K562 (cell line): Measurements from ENCODE around the gene TMEM237. TPM values are rescaled to one million over a fixed set of nuclear protein-coding genes. Genes with fewer than 3 reads are reported as not detected.

Source experiments
- ATAC-seq: fragments of 200-7000 bp; cut with Tn5 transposase; 3 replicates; pipeline ENCODE4 v1.9.1; 2020; ENCODE audit warnings: moderate library complexity
- BruUV-seq: library from RNA; stranded (reverse); fragments of 400-500 nt; replicated peaks from 2 replicates; lab custom pipeline; 2021; lab: Mats Ljungman, UMichigan
- CTCF ChIA-PET: fragments of 300-600 bp; formaldehyde crosslinking; extraction: SDS; loops from one replicate; lab custom pipeline; 2021; ENCODE audit warnings: low intra/inter-chr PET ratio; lab: Yijun Ruan, JAX
- POLR2A ChIA-PET: fragments of 300-600, 350-650 bp; sonication (Branson Sonifier 250); formaldehyde crosslinking; extraction: SDS; loops from one replicate; lab custom pipeline; 2021; ENCODE audit warnings: antibody characterized with exemption, inconsistent platforms; lab: Yijun Ruan, JAX
- DNase-seq, 4 experiments: peaks; one replicate each; pipeline versions ENCODE4 v3.0.0 to v3.0.0-alpha.2; 2011 to 2018; ENCODE audit warnings: low spot score in 3 of 4, mixed read lengths in 3 of 4; ENCODE audit errors: extremely low read depth in 1 of 4
- FAIRE-seq: peaks from 2 replicates; lab custom pipeline; 2011; peaks lifted over from hg19 to GRCh38; lab: Jason Lieb, UNC
- H2AFZ ChIP-seq: 2 replicates; pipeline ENCODE4 v1.6.0; 2011; ENCODE audit warnings: low read depth, low read length, control low read depth, inconsistent platforms
- H3K27ac ChIP-seq: fragments of 200-600 bp; 3 replicates; pipeline ENCODE4 v1.8.0; 2011; ENCODE audit warnings: low read depth, mild to moderate bottlenecking, control low read depth, inconsistent platforms, low read length, moderate library complexity, mixed read lengths; ENCODE audit errors: extremely low read depth
- H3K27me3 ChIP-seq, 2 experiments: fragments of 300-600 bp in 1 of 2; 2 replicates in 1 of 2; 3 replicates in 1 of 2; pipeline versions ENCODE4 v1.6.0 to v1.8.0; 2011; ENCODE audit warnings: inconsistent platforms in 2 of 2, low read length in 2 of 2, mild to moderate bottlenecking in 1 of 2, mixed read lengths in 1 of 2, moderate library complexity in 1 of 2; ENCODE audit not compliant: control insufficient read depth in 2 of 2, insufficient read depth in 2 of 2
- H3K36me3 ChIP-seq: fragments of 300-600 bp; 3 replicates; pipeline ENCODE4 v1.8.0; 2011; ENCODE audit warnings: mild to moderate bottlenecking, low read length, inconsistent platforms; ENCODE audit not compliant: control insufficient read depth, insufficient read depth
- H3K4me1 ChIP-seq, 2 experiments: fragments of 200-600 bp in 1 of 2; replicated peaks in 1 of 2; 2 replicates in 1 of 2; 3 replicates in 1 of 2; pipeline versions ENCODE4 v1.5.1 to v1.8.0; 2011; ENCODE audit warnings: inconsistent platforms in 2 of 2, low read length in 2 of 2, mild to moderate bottlenecking in 1 of 2, mixed read lengths in 1 of 2, moderate library complexity in 1 of 2; ENCODE audit not compliant: control insufficient read depth in 2 of 2, insufficient read depth in 2 of 2
- H3K4me2 ChIP-seq: 2 replicates; pipeline ENCODE4 v1.6.1; 2011; ENCODE audit warnings: low read length, control low read depth, inconsistent platforms, mixed read lengths; ENCODE audit not compliant: insufficient read depth
- H3K4me3 ChIP-seq: fragments of 200-600 bp; sonication (generic), shearing (Covaris generic); 2 replicates; pipeline ENCODE4 v1.5.1; 2016; ENCODE audit warnings: control low read depth, inconsistent platforms
- H3K79me2 ChIP-seq: fragments of 200-600 bp; 3 replicates; pipeline ENCODE4 v1.8.0; 2011; ENCODE audit warnings: low read length, inconsistent platforms; ENCODE audit not compliant: control insufficient read depth, insufficient read depth
- H3K9ac ChIP-seq, 2 experiments: 2 replicates each; pipeline versions ENCODE4 v1.6.0 to v1.6.1; 2011; ENCODE audit warnings: low read depth in 2 of 2, low read length in 2 of 2, control low read depth in 1 of 2, inconsistent platforms in 1 of 2, mild to moderate bottlenecking in 1 of 2, mixed read lengths in 1 of 2; ENCODE audit not compliant: insufficient read depth in 1 of 2
- H3K9me1 ChIP-seq: one replicate; pipeline ENCODE4 v1.6.0; 2011; ENCODE audit warnings: inconsistent platforms, mild to moderate bottlenecking, low read length, moderate library complexity; ENCODE audit not compliant: control insufficient read depth, insufficient read depth
- H3K9me3 ChIP-seq: replicated peaks from 2 replicates; pipeline ENCODE4 v1.5.1; 2011; ENCODE audit warnings: low read depth, low read length, inconsistent platforms; ENCODE audit not compliant: control insufficient read depth, insufficient read depth
- H4K20me1 ChIP-seq: replicated peaks from 2 replicates; pipeline ENCODE4 v1.6.1; 2011; ENCODE audit warnings: low read length, inconsistent platforms, mixed read lengths; ENCODE audit not compliant: control insufficient read depth, insufficient read depth
- ATF1 ChIP-seq, 2 experiments: fragments of 450-650 bp in 1 of 2; IDR thresholded peaks; 2 replicates each; pipeline ENCODE4 v1.6.1; 2016; ENCODE audit warnings: missing compliant biosample characterization in 1 of 2, missing genetic modification characterization in 1 of 2
- CHCHD3 ChIP-seq: fragments of 250-450 bp; sonication (Bioruptor Pico); IDR thresholded peaks from 2 replicates; pipeline ENCODE4 v2.1.2; 2022; ENCODE audit warnings: mild to moderate bottlenecking
- KDM4B ChIP-seq, 2 experiments: fragments of 450-650 bp in 1 of 2; sonication (generic) in 1 of 2; IDR thresholded peaks; 2 replicates each; pipeline ENCODE4 v1.6.1; 2016 to 2017; ENCODE audit warnings: borderline replicate concordance in 2 of 2, antibody characterized with exemption in 1 of 2, low read depth in 1 of 2, mild to moderate bottlenecking in 1 of 2
- NCOA4 ChIP-seq: fragments of 450-650 bp; IDR thresholded peaks from 2 replicates; pipeline ENCODE4 v1.6.1; 2018; ENCODE audit warnings: mild to moderate bottlenecking; ENCODE audit not compliant: partially characterized antibody
- RHOXF2B ChIP-seq: fragments of 250-450 bp; sonication (Bioruptor Pico); conservative IDR thresholded peaks from 2 replicates; pipeline ENCODE4 v1.5.1; 2021
- SMAD4 ChIP-seq: fragments of 250-450 bp; sonication (Bioruptor Pico); conservative IDR thresholded peaks from 2 replicates; pipeline ENCODE4 v1.8.0; 2021; ENCODE audit warnings: inconsistent platforms, mild to moderate bottlenecking, moderate library complexity
- SRSF1 ChIP-seq: fragments of 200-400 bp; formaldehyde crosslinking; IDR thresholded peaks from 2 replicates; pipeline ENCODE4 v1.6.1; 2017; ENCODE audit warnings: mild to moderate bottlenecking, low read depth, low read length, moderate library complexity
- THRAP3 ChIP-seq: fragments of 450-650 bp; IDR thresholded peaks from 2 replicates; pipeline ENCODE4 v1.6.1; 2016; ENCODE audit warnings: mild to moderate bottlenecking, inconsistent platforms, borderline replicate concordance
- ZNF184 ChIP-seq: sonication (generic); formaldehyde crosslinking; IDR thresholded peaks from 2 replicates; pipeline ENCODE4 v1.5.0; 2020; ENCODE audit warnings: missing genetic modification reagents
- ZNF253 ChIP-seq: fragments of 250-450 bp; sonication (Bioruptor Pico); conservative IDR thresholded peaks from 2 replicates; pipeline ENCODE4 v1.6.1; 2021; ENCODE audit warnings: mild to moderate bottlenecking
- ZNF3 ChIP-seq: fragments of 250-450 bp; sonication (Bioruptor Pico); IDR thresholded peaks from 2 replicates; pipeline ENCODE4 v1.5.0; 2021; ENCODE audit warnings: mild to moderate bottlenecking, moderate library complexity
- WGBS: fragments of 100-300 bp; shearing (Covaris generic); methylation state at CpG from one replicate; pipeline ENCODE4 v1.1.6; 2016; ENCODE audit warnings: low coverage, mixed read lengths; ENCODE audit not compliant: insufficient coverage; ENCODE audit errors: missing lambda C conversion rate; 5-methylcytosine and 5-hydroxymethylcytosine counted together
- in situ Hi-C: fragments of 300-500 bp; cut with MboI; formaldehyde crosslinking; loops from 4 replicates; pipeline ENCODE4 v1.15.0; 2018; ENCODE audit warnings: inconsistent platforms, mixed read lengths
- intact Hi-C: fragments of 100-400 bp; cut with micrococcal nuclease; formaldehyde crosslinking; loops from 2 replicates; pipeline ENCODE4 v1.14.2; 2022
- polyA plus RNA-seq, 8 experiments: library from polyadenylated mRNA; depleted of rRNA in 4 of 8; stranded (reverse) in 5 of 8; unstranded in 3 of 8; fragments of >200 nt; fragmentation: Nextera tagmentation in 2 of 8; fragmentation: Illumina TruSeq in 1 of 8; extraction: Ambion mirVana in 2 of 8; extraction: Trizol in 1 of 8; gene quantifications; 2 replicates each; pipeline versions ENCODE4 v1.2.1 to v1.2.3, GENCODE V29; 2011 to 2014; ENCODE audit warnings: inconsistent platforms in 1 of 8, missing spikeins in 1 of 8
- total RNA-seq, 7 experiments: library from RNA; depleted of rRNA in 6 of 7; stranded (reverse); fragments of >200 nt in 6 of 7; fragmentation: Illumina TruSeq in 2 of 7; extraction: Trizol in 2 of 7; gene quantifications; 2 replicates each; pipeline versions ENCODE4 v1.2.1 to v1.2.3, GENCODE V29; 2011 to 2021; ENCODE audit warnings: low replicate concordance in 1 of 7
- TF ChIP-seq, protein P1 (sequence below): sonication (generic); formaldehyde crosslinking; IDR thresholded peaks from 2 replicates; pipeline ENCODE4 v1.8.1; 2023; ENCODE audit warnings: mild to moderate bottlenecking, missing genetic modification reagents

Gene TMEM237
- total and polyA plus RNA-seq, 9 of the 15 experiments (the other 6 are each of a cell fraction or from before 2014, with no cell fraction given), result 6.2 to 25.6 (median 17.9) TPM

DNA sequence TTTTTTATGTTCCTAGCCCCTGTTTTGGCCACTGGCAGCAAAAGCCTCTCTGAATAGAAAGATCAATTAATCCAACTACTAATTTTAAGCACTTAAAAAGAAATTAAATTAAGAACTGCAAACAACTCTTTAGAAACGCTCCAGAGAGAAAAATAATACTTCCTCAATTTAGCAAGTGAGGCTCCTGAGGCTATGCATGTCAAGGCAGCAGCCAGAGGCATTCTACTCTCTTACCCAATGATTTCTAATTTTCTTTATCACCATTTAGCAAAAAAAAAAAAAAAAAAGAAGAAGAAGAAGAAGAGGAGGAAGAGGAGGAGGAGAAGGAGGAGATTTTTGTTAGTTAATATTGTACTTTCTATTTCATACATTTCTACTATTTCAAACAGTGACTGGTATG lies 68.5 kb downstream of the TMEM237 start:
- no TSS peak for BruUV-seq
- ChIA-PET CTCF (no interaction called here), POLR2A (no interaction called here)
- in situ Hi-C loops (no loop called here), intact Hi-C loops (no loop called here)
- Histone ChIP-seq H3K36me3 (no peaks in the 10 kb centered on the region), H3K4me2 (no peak overlapping the region), H3K4me1 (no peaks in the 10 kb centered on the region), H3K9me3 (no peaks in the 10 kb centered on the region), H3K9me1 (no peaks in the 10 kb centered on the region), H3K4me3 (no peak overlapping the region), H3K27me3 (no peaks in the 10 kb centered on the region), H4K20me1 (no peaks in the 10 kb centered on the region), H3K27ac (no peak overlapping the region), H3K9ac (no peak overlapping the region), H2AFZ (no peak overlapping the region), H3K79me2 (no peaks in the 10 kb centered on the region)
- WGBS, result 0% methylated on average over 1 of the region's 1 CpG
- FAIRE-seq (no peak), DNase-seq (no peak), ATAC-seq (no peak)
- TF ChIP-seq ZNF184 (CRISPR knock-in tag), result no peak
- no peak for TF ChIP-seq ATF1 (CRISPR knock-in tag; IDR thresholded peaks at IDR 0.05)
- no peak for TF ChIP-seq ATF1 (tag; IDR thresholded peaks at IDR 0.05)
- TF ChIP-seq, protein P1, sequence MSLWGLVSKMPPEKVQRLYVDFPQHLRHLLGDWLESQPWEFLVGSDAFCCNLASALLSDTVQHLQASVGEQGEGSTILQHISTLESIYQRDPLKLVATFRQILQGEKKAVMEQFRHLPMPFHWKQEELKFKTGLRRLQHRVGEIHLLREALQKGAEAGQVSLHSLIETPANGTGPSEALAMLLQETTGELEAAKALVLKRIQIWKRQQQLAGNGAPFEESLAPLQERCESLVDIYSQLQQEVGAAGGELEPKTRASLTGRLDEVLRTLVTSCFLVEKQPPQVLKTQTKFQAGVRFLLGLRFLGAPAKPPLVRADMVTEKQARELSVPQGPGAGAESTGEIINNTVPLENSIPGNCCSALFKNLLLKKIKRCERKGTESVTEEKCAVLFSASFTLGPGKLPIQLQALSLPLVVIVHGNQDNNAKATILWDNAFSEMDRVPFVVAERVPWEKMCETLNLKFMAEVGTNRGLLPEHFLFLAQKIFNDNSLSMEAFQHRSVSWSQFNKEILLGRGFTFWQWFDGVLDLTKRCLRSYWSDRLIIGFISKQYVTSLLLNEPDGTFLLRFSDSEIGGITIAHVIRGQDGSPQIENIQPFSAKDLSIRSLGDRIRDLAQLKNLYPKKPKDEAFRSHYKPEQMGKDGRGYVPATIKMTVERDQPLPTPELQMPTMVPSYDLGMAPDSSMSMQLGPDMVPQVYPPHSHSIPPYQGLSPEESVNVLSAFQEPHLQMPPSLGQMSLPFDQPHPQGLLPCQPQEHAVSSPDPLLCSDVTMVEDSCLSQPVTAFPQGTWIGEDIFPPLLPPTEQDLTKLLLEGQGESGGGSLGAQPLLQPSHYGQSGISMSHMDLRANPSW (CRISPR knock-in tag), result no peak
- no peak for TF ChIP-seq SMAD4 (CRISPR knock-in tag)
- no peak for TF ChIP-seq ZNF3
- TF ChIP-seq NCOA4, result no peak
- TF ChIP-seq THRAP3, result no peak
- TF ChIP-seq SRSF1, result no peak
- no peak for TF ChIP-seq CHCHD3 (CRISPR knock-in tag)
- no peak for TF ChIP-seq KDM4B (IDR thresholded peaks at IDR 0.05; ENCODE audit: borderline replicate concordance in 2 of 2, low read depth in 1 of 2)
- TF ChIP-seq ZNF253, result no peak
- no peak for TF ChIP-seq RHOXF2B
